ENCODE measurements around the gene RTN4R. TPM values are rescaled to one million over a fixed set of nuclear protein-coding genes. Genes with fewer than 3 reads are reported as not detected.
A peak's percentile ranks its signal among the peaks of the same experiment; 100 is the strongest.

Gene RTN4R
- total and polyA plus RNA-seq, 2 of the 8 experiments (the other 6 are each of a cell fraction or from before 2014, with no cell fraction given) = 21.8 to 41.3 TPM

DNA sequence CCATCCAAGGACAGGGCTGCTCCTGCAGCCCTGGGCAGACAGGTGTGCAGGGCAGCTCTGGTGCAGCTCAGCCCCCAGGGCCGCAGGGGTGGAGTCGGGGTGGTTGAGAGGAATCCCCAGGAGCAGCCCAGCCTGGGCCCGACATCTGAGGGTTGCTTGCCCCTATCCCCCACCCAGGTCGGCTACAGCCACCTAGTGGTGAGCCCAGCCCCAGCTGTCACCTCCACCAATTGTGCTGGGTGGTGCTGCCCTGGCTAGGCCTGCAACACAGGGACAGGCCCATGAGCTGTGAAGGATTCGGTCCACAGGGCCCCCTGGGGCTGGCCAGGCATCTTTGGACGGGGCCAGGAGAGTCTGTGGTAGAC is 29.6 kb downstream of the RTN4R start:
- peaks cover 0 to 2% of the 10 kb centered on the region in 2 experiments for H4K20me1 ChIP-seq (replicated peaks in 1 of 2; ENCODE audit: control insufficient read depth in 1 of 2, insufficient read depth in 2 of 2, low read length in 2 of 2)
- no peak overlapping the region for H2BK12ac ChIP-seq (ENCODE audit: low read depth, low read length)
- H3K4me1 ChIP-seq (replicated peaks in 1 of 4; ENCODE audit: control insufficient read depth in 3 of 4, insufficient read depth in 4 of 4, low read length in 3 of 4) = peaks cover 0 to 16% (median 7%) of the 10 kb centered on the region in 4 experiments; a peak in 5 of 7 replicates
- H3K4me2 ChIP-seq (ENCODE audit: insufficient read depth in 1 of 2, low read depth in 2 of 2, low read length in 2 of 2) = no peak overlapping the region
- TF ChIP-seq, protein P1, sequence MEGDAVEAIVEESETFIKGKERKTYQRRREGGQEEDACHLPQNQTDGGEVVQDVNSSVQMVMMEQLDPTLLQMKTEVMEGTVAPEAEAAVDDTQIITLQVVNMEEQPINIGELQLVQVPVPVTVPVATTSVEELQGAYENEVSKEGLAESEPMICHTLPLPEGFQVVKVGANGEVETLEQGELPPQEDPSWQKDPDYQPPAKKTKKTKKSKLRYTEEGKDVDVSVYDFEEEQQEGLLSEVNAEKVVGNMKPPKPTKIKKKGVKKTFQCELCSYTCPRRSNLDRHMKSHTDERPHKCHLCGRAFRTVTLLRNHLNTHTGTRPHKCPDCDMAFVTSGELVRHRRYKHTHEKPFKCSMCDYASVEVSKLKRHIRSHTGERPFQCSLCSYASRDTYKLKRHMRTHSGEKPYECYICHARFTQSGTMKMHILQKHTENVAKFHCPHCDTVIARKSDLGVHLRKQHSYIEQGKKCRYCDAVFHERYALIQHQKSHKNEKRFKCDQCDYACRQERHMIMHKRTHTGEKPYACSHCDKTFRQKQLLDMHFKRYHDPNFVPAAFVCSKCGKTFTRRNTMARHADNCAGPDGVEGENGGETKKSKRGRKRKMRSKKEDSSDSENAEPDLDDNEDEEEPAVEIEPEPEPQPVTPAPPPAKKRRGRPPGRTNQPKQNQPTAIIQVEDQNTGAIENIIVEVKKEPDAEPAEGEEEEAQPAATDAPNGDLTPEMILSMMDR (IDR thresholded peaks at IDR 0.05; ENCODE audit: control extremely low read depth in 1 of 3, insufficient read depth in 1 of 3, low read depth in 1 of 3, low read length in 3 of 3) = peak; percentile 92 to 95 (median 94)
- TF ChIP-seq SIN3A (conservative IDR thresholded peaks at IDR 0.05 in 1 of 2, IDR thresholded peaks at IDR 0.05 in 1 of 2; ENCODE audit: low read depth in 1 of 2, low read length in 2 of 2) = peak; percentile 48 to 61; a peak in 1 of 4 replicates
- TF ChIP-seq RAD21 (IDR thresholded peaks at IDR 0.05 in 1 of 2, conservative IDR thresholded peaks at IDR 0.05 in 1 of 2; ENCODE audit: low read depth in 2 of 2, low read length in 2 of 2) = peak; percentile 87 to 91
- TF ChIP-seq GABPA (IDR thresholded peaks at IDR 0.05; ENCODE audit: borderline replicate concordance, insufficient read depth, low read length) = peak; percentile 78
- TF ChIP-seq JUND (IDR thresholded peaks at IDR 0.05; ENCODE audit: low read length) = no peak
- ChIA-PET CTCF (ENCODE audit: partially characterized antibody) (interaction anchor here (0.7 to 6.5 kb wide), 35 partner anchors 8 to 157 kb away, joined by 3 to 93 read pairs (median 6); partner anchors contain the start of gene CCDC188), POLR2A (ENCODE audit: partially characterized antibody) (interaction anchor here (1.3 kb wide), 1 partner anchor 10 kb away, joined by 3 read pairs; no protein-coding TSS in a partner anchor)
- H3K9me3 ChIP-seq (ENCODE audit: insufficient read depth in 2 of 2, low read depth in 1 of 2, low read length in 1 of 2) = no peaks in the 10 kb centered on the region
- no peak overlapping the region for H2BK20ac ChIP-seq (ENCODE audit: low read length)
- H2BK5ac ChIP-seq (ENCODE audit: low read depth, low read length) = no peak overlapping the region
- FAIRE-seq (no peak), DNase-seq (ENCODE audit: low read depth in 1 of 2, low spot score in 2 of 2) (peak; percentile 34 to 87)
- no peak overlapping the region for H2BK15ac ChIP-seq (ENCODE audit: low read length)
- no peak overlapping the region for H3K23ac ChIP-seq (ENCODE audit: insufficient read length)
- H3K4ac ChIP-seq (replicated peaks; ENCODE audit: insufficient read length, low read depth, low read length) = no peak overlapping the region
- H4K5ac ChIP-seq (ENCODE audit: insufficient read length, low read depth, low read length) = no peak overlapping the region
- no peaks in the 10 kb centered on the region for H3K27me3 ChIP-seq (replicated peaks in 1 of 4; ENCODE audit: control insufficient read depth in 3 of 4, extremely low read depth in 1 of 4, insufficient read depth in 3 of 4, low read length in 3 of 4)
- 42% methylated on average over 6 of the region's 6 CpGs; no CpG with 5 or more reads in 1 of the 2 experiments for WGBS, 2 experiments (ENCODE audit: extremely low coverage in 1 of 2, insufficient coverage in 1 of 2, insufficient read length in 1 of 2, insufficient replicate concordance in 2 of 2, low coverage in 1 of 2, low lambda C conversion rate in 2 of 2, missing lambda C conversion rate in 1 of 2)
- no peaks in the 10 kb centered on the region for H3K79me2 ChIP-seq (ENCODE audit: control insufficient read depth in 1 of 2, insufficient read depth in 2 of 2, low read length in 2 of 2)
- no peak overlapping the region for H2AK5ac ChIP-seq (ENCODE audit: low read depth, low read length)
- no peak overlapping the region for H2BK120ac ChIP-seq (replicated peaks; ENCODE audit: low read depth, low read length)
- peaks cover 0 to 14% (median 0%) of the 10 kb centered on the region in 4 experiments; a peak in 2 of 8 replicates for H3K36me3 ChIP-seq (ENCODE audit: control insufficient read depth in 2 of 4, insufficient read depth in 4 of 4, low read length in 3 of 4)
- H3K23me2 ChIP-seq (ENCODE audit: low read depth, low read length) = no peaks in the 10 kb centered on the region
- no peak overlapping the region for H3K4me3 ChIP-seq (ENCODE audit: extremely low read depth in 1 of 4, insufficient read depth in 2 of 4, low read depth in 3 of 4, low read length in 4 of 4)
- no peak overlapping the region for H4K91ac ChIP-seq (replicated peaks; ENCODE audit: insufficient read length, low read length)
- H3K14ac ChIP-seq (ENCODE audit: insufficient read length) = no peak overlapping the region
- H3K27ac ChIP-seq (ENCODE audit: low read depth, low read length) = no peak overlapping the region
- no peaks in the 10 kb centered on the region for H3K79me1 ChIP-seq (ENCODE audit: low read depth, low read length)
- H4K8ac ChIP-seq (ENCODE audit: extremely low read depth, insufficient read depth, low read length) = no peak overlapping the region
- no peak overlapping the region for H3K56ac ChIP-seq (replicated peaks; ENCODE audit: insufficient read length, low read depth, low read length)
- H2AFZ ChIP-seq (ENCODE audit: low read length) = no peak overlapping the region
- H3K9ac ChIP-seq (replicated peaks in 1 of 4; ENCODE audit: extremely low read depth in 1 of 4, low read depth in 3 of 4, low read length in 3 of 4) = no peak overlapping the region
- no peak overlapping the region for H3K18ac ChIP-seq (ENCODE audit: extremely low read depth, low read length)

Measured in H1 (cell line).